OCI-LY1 (cell line): ENCODE results near the gene CMC2.

ENCODE experiments used
- H2AFZ ChIP-seq: fragments of 200-600 bp; sonication (generic), shearing (Covaris generic); 2 replicates; pipeline ENCODE4 v1.6.0; 2014; ENCODE audit warnings: antibody characterized with exemption, mild to moderate bottlenecking, low read length
- H3F3A ChIP-seq: fragments of 200-600 bp; sonication (generic), shearing (Covaris generic); 2 replicates; pipeline ENCODE4 v1.6.0; 2014; ENCODE audit warnings: mild to moderate bottlenecking, antibody characterized with exemption, low read length, moderate library complexity; ENCODE audit not compliant: insufficient read depth
- H3K27ac ChIP-seq: fragments of 200-600 bp; sonication (generic); 2 replicates; pipeline ENCODE4 v1.5.1; 2014; ENCODE audit warnings: low read length, mixed run types, mild to moderate bottlenecking, low read depth; ENCODE audit not compliant: poor library complexity, severe bottlenecking
- H3K27me3 ChIP-seq: fragments of 200-600 bp; sonication (generic); 2 replicates; pipeline ENCODE4 v1.6.0; 2014; ENCODE audit warnings: antibody characterized with exemption, mild to moderate bottlenecking, low read length, moderate library complexity; ENCODE audit not compliant: insufficient read depth
- H3K36me3 ChIP-seq: fragments of 200-600 bp; sonication (generic); 2 replicates; pipeline ENCODE4 v1.6.1; 2014; ENCODE audit warnings: mild to moderate bottlenecking, antibody characterized with exemption, low read length, moderate library complexity, mixed read lengths; ENCODE audit not compliant: insufficient read depth
- H3K4me1 ChIP-seq: fragments of 200-600 bp; sonication (generic); 2 replicates; pipeline ENCODE4 v1.5.1; 2014; ENCODE audit warnings: mild to moderate bottlenecking, low read length, moderate library complexity; ENCODE audit not compliant: insufficient read depth, severe bottlenecking
- H3K4me2 ChIP-seq: fragments of 200-600 bp; sonication (generic), shearing (Covaris generic); 2 replicates; pipeline ENCODE4 v1.6.1; 2014; ENCODE audit warnings: low read length
- H3K4me3 ChIP-seq: fragments of 200-600 bp; sonication (generic); 2 replicates; pipeline ENCODE4 v1.5.1; 2014; ENCODE audit warnings: low read length, low read depth, mild to moderate bottlenecking, mixed read lengths; ENCODE audit not compliant: poor library complexity, severe bottlenecking
- H3K79me2 ChIP-seq: fragments of 200-600 bp; shearing (Covaris generic); 2 replicates; pipeline ENCODE4 v1.6.1; 2016; ENCODE audit warnings: mixed run types, low read length, mixed read lengths; ENCODE audit not compliant: insufficient read depth
- H3K9ac ChIP-seq: fragments of 200-600 bp; sonication (generic), shearing (Covaris generic); 2 replicates; pipeline ENCODE4 v1.6.1; 2014; ENCODE audit warnings: mild to moderate bottlenecking, low read length, mixed read lengths
- H3K9me2 ChIP-seq: fragments of 200-600 bp; sonication (generic), shearing (Covaris generic); 2 replicates; pipeline ENCODE4 v1.6.1; 2014; ENCODE audit warnings: low read depth, mild to moderate bottlenecking, low read length, mixed read lengths
- H3K9me3 ChIP-seq: fragments of 200-600 bp; shearing (Covaris generic); 2 replicates; pipeline ENCODE4 v1.6.1; 2014; ENCODE audit warnings: low read length, mixed read lengths
- H4K20me1 ChIP-seq: fragments of 200-600 bp; sonication (generic), shearing (Covaris generic); 2 replicates; pipeline ENCODE4 v1.6.0; 2016; ENCODE audit warnings: mild to moderate bottlenecking, low read length; ENCODE audit not compliant: insufficient read depth
- CTCF ChIP-seq: fragments of 200-600 bp; sonication (generic), shearing (Covaris generic); IDR thresholded peaks from 2 replicates; pipeline ENCODE4 v1.5.1; 2017; ENCODE audit warnings: mild to moderate bottlenecking, antibody characterized with exemption, low read length, moderate library complexity, mixed read lengths
- EZH2 ChIP-seq: fragments of 200-600 bp; sonication (generic), shearing (Covaris generic); IDR thresholded peaks from 2 replicates; pipeline ENCODE4 v1.8.0; 2017; ENCODE audit warnings: borderline replicate concordance, mixed run types, mild to moderate bottlenecking, antibody characterized with exemption, low read length, moderate library complexity, mixed read lengths

The CMC2 gene

GRCh38 chr16:80982646-80983045 lies 24.0 kb downstream of the CMC2 start:
- H3K4me1 ChIP-seq = no peaks in the 10 kb centered on the region
- no peak overlapping the region for H3K4me3 ChIP-seq
- H3K27me3 ChIP-seq = no peaks in the 10 kb centered on the region
- no peak overlapping the region for H2AFZ ChIP-seq
- H3K9me3 ChIP-seq = no peaks in the 10 kb centered on the region
- peaks cover 2% of the 10 kb centered on the region; the same call in 1 of the 2 replicates for H4K20me1 ChIP-seq
- no peak overlapping the region for H3K9ac ChIP-seq
- no peaks in the 10 kb centered on the region for H3K9me2 ChIP-seq
- no peaks in the 10 kb centered on the region for H3K79me2 ChIP-seq
- H3K4me2 ChIP-seq = no peak overlapping the region
- H3F3A ChIP-seq = no peaks in the 10 kb centered on the region
- no peak for TF ChIP-seq EZH2
- no peak for TF ChIP-seq CTCF
- H3K36me3 ChIP-seq = peaks cover 25% of the 10 kb centered on the region
- no peak overlapping the region for H3K27ac ChIP-seq

- Histone ChIP-seq H3K4me2 (no peak overlapping the region), H3K9me2 (no peaks in the 10 kb centered on the region), H3K27me3 (no peaks in the 10 kb centered on the region), H3K4me3 (no peak overlapping the region), H3F3A (no peaks in the 10 kb centered on the region), H3K27ac (no peak overlapping the region), H3K4me1 (no peaks in the 10 kb centered on the region), H3K79me2 (no peaks in the 10 kb centered on the region), H3K36me3 (peaks cover 31% of the 10 kb centered on the region), H2AFZ (no peak overlapping the region), H3K9me3 (no peaks in the 10 kb centered on the region), H3K9ac (no peak overlapping the region), H4K20me1 (peaks cover 2% of the 10 kb centered on the region; the same call in 1 of the 2 replicates)
- TF ChIP-seq CTCF (no peak), EZH2 (no peak)
Measured at GRCh38 chr16:80981103-80981502, 25.6 kb downstream of the CMC2 start.

- H4K20me1 ChIP-seq = peaks cover 2% of the 10 kb centered on the region; the same call in 1 of the 2 replicates
- H2AFZ ChIP-seq = no peak overlapping the region
- H3F3A ChIP-seq = no peaks in the 10 kb centered on the region
- H3K4me3 ChIP-seq = no peak overlapping the region
- no peaks in the 10 kb centered on the region for H3K79me2 ChIP-seq
- TF ChIP-seq EZH2 (no peak), CTCF (no peak)
- no peaks in the 10 kb centered on the region for H3K9me3 ChIP-seq
- H3K9ac ChIP-seq = no peak overlapping the region
- H3K36me3 ChIP-seq = peaks cover 37% of the 10 kb centered on the region
- no peak overlapping the region for H3K4me2 ChIP-seq
- no peaks in the 10 kb centered on the region for H3K27me3 ChIP-seq
- no peaks in the 10 kb centered on the region for H3K9me2 ChIP-seq
- H3K4me1 ChIP-seq = no peaks in the 10 kb centered on the region
- H3K27ac ChIP-seq = no peak overlapping the region
Measured at GRCh38 chr16:80976946-80977345, 29.7 kb downstream of the CMC2 start.
